NCI-H774 (cell line): ENCODE results near the gene CUX1.

Experiments used
- DNase-seq: peaks from one replicate; lab custom pipeline; 2025; lab: John Stamatoyannopoulos, UW

Gene CUX1

DNA sequence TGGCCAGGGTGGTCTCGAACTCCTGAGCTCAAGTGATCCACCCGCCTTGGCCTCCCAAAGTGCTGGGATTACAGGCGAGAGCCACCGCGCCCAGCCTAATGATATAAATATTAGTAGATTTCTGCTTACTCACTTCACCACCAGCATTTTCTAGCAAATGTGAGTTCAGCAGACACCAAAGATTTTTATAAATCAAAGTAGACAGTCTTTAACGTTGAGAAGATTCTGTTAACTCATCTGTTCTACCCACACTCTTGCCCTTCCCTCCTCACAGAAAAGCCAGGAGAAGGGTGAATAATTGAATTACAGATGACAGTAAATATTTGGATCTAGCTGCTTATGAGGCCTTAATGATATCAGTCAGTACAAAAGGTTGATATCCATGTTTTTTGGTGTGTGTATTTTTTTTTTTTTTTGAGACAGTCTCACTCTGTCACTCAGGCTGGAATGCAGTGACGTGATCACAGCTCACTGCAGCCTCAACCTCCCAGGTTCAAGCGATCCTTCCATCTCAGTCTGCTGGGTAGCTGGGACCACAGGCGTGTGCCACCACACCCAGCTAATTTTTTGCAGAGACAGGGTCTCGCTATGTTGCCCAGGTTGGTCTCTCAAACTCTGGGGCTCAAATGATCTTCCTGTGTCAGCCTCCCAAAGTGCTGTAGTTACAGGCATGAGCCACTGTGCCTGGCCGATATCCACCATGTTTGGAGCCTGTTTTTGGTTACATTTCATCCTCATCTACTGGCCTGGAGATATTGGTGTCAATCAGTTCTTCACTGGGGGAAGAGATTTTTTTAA is 120.5 kb downstream of the CUX1 start:
- no peak for DNase-seq

- no peak for DNase-seq
Observed at GRCh38 chr7:101939136-101939695, 121.8 kb downstream of the CUX1 start.

- no peak for DNase-seq
Observed at GRCh38 chr7:101940151-101940550, 122.7 kb downstream of the CUX1 start.

DNA sequence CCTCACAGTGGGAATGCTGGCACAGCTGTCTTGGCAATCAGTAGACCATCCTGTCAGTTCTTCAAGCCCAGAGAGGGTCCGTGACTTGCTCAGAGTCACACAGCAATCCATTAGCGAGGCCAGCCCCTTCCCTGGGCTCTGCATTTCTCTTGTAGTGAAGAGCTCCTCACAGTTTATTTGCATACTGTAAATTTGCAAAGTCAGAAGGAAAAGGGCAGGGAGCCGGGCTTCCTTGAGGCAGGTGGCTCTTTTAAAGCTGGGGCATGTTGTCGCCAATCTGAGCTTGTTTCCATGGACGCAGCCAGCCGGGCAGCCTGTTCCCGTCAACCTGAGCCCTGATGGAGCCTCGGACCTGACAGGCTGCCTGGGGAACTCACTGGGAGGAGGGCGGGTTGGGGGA is 123.4 kb downstream of the CUX1 start:
- no peak for DNase-seq

- no peak for DNase-seq
Observed at GRCh38 chr7:101941481-101942383, 124.3 kb downstream of the CUX1 start.

GRCh38 chr7:101942603-101943210 is 125.3 kb downstream of the CUX1 start:
- DNase-seq, result no peak

GRCh38 chr7:101943306-101943705 is 125.9 kb downstream of the CUX1 start:
- no peak for DNase-seq

DNA sequence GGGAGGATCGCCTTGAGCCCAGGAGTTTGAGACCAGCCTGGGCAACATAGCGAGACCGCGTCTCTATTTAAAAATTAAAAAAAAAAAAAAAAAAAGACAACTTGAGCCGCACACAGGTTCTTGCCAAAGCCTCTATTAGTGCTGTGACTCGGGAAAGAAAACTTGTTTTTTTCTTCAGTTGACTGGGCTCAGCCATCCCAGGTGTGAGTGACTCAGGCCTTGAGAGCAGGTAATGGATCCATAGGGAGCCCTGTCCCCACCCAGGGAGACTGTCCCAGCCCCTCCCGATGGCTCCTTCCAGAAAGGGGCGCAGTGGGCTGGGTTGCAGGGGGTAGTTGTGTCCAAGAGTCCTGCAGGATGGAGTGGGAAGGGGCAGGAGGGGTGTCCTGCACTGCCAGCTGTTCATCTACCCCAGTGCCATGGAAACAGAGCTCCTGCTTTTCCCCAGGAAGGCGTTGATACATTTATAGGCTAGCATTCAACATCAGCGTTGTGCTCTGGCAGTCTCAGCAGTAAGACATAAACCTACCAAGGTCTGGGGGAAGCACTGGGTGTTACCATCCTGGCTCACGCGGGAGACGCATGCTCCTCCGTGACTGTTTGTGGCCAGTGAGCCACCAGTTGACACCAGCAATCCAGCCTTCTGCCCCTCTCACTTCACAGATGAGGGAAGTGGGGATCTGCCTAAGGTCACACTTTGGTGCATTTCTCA is 126.6 kb downstream of the CUX1 start:
- no peak for DNase-seq

- DNase-seq, result no peak
Observed at GRCh38 chr7:101944611-101945010, 127.2 kb downstream of the CUX1 start.

GRCh38 chr7:101945034-101945758 is 127.8 kb downstream of the CUX1 start:
- DNase-seq, result no peak

DNA sequence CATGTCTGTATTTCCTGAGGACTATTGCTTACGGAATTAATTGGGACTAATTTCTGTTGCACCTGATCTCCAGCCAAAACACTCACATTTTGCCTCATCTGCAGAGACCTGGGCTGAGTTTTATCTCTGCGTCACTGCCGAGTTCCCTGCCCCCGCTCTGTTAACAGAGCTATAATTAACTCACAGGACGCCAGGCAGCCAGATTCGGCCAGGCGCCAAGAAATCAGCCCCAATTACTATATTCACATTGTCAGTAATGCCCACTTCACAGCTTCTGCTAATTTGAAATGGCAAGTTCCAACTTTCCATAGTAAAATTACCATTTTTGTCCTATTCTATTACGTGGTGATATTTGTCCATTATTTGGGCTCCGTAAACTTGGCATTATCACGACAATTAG is 130.5 kb downstream of the CUX1 start:
- DNase-seq, result peak; percentile 74

GRCh38 chr7:101948650-101949049 is 131.2 kb downstream of the CUX1 start:
- no peak for DNase-seq

- no peak for DNase-seq
Observed at GRCh38 chr7:101950450-101951119, 133.2 kb downstream of the CUX1 start.

- DNase-seq, result no peak
Observed at GRCh38 chr7:101951757-101952156, 134.3 kb downstream of the CUX1 start.

GRCh38 chr7:101952355-101953247 is 135.2 kb downstream of the CUX1 start:
- DNase-seq, result no peak

GRCh38 chr7:101953248-101953819 is 135.9 kb downstream of the CUX1 start:
- no peak for DNase-seq

DNA sequence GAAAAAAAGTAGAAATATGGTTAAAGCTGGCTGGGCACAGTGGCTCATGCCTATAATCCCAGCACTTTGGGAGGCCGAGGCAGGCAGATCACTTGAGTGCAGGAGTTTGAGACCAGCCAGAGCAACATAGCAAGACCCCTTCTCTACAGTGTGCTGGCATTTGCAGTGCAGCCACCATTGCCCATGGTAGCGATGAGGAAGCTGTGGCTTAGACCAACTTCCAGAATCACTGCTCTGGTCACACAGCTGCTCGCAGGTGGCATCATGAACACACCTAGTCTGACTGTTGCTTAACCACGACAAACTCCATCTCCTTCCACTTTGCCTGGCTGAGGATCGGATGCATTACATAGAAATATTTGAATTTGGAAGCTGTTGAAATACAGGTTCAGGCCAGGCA is 137.1 kb downstream of the CUX1 start:
- no peak for DNase-seq

GRCh38 chr7:101956130-101956529 is 138.7 kb downstream of the CUX1 start:
- DNase-seq, result no peak
